IPS-11a (cell line): ENCODE data around the gene LRRC74A.
"Not testable (repeated sequence)": the region's sequence is repeated elsewhere in the genome, so short reads cannot be mapped to it uniquely, and the experiment has no call there.

Experiments
- H3K4me3 ChIP-seq: one replicate; pipeline ENCODE4 v1.5.1; 2013; ENCODE audit warnings: low read depth, low read length, control low read depth

The LRRC74A gene

DNA sequence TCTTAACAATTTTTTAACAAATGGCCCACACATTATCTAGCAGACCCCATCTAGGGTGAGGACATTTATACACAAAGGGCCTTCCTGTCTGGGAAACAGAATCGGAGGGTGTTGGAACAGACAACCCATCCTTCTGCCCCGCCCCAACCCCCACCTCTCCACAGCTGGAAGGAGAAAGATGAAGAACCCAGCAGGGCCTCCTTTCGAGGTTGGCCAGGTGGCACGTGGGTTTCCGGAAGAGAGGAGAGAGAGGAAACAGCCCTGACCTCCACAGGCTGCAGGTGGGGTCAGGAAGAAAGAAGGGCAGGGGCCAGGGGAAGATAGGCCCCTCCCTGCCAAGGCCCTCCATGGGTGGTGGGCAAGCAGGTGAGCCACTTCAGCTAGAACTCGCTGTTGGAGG is 57.2 kb downstream of the LRRC74A start:
- H3K4me3 ChIP-seq: no peak overlapping the region

DNA sequence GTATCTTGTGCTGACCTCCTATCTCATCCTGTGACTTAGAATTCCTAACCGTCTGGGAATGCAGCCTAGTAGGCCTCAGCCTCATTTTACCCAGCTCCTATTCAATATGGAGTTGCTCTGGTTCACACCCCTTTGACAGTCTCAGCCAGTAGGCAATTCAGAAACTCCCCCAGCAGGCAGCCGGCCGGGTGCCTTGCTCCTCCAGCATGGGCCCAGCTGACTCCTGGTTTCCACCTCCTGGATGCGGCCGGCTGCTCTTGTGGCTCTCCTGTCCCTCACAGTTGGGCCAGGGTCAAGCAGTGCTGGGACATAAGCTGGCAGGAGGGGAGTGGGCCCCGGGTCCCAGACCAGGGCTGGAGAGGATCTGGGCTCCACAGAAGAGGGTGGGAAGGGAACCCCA is 58.2 kb downstream of the LRRC74A start:
- H3K4me3 ChIP-seq: no peak overlapping the region

DNA sequence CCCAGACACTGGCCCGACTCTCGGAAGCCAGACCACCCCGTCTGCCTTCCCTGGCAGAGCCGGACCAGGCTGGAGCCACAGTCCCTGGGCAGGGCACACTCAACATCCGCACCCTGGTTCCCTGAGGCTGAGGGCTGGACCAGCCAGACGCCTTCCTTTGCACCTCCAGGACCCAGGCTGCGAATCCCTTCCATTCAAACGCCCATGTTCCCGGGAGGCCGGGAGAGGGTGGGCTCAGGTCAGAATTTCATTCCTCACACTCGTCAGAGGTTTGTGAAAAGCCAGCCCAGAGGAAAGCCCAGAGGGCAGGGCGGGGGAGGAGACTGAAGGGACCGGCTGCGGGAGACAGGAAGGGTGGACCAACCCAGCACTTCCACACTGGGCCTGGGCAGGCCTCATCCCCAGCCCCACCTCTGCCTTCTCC is 58.7 kb downstream of the LRRC74A start:
- no peak overlapping the region for H3K4me3 ChIP-seq

DNA sequence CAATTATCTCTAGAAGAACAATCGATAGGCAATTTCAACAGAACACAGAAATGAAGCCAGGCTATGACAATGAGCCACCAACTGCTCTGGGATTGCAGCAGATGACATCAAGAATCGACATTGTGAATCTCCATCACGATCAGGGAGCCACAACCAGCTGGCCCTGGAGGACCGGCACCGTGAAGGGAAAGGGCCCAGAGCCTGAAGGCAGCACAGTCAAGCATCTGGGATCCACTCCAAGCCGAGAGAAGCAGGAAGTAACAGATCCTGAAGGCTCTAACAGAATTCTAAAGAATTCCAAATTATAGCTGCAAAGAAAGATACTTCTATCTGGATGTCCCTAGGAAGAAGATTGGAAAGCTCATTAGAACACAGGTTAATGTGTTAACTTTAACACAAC is 61.0 kb downstream of the LRRC74A start:
- no peak overlapping the region for H3K4me3 ChIP-seq

DNA sequence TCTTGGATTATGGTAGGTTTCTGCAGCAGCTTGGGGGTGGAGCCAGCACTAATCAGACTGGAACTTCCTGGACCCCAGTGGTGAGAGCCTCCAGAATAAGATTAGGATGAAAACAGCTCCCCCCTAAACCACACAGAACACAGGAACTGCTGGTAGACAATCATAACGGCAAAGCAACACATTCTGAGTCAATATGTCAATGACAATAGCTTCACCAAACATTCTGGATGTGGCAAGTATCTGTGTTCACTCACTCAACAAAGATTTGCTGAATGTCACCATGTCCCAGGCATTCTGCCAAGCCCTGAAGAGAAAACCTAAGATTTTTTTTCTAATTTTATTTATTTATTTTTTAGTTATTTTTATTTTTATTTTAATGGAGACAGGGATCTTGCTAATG is 65.2 kb downstream of the LRRC74A start:
- no peak overlapping the region for H3K4me3 ChIP-seq

DNA sequence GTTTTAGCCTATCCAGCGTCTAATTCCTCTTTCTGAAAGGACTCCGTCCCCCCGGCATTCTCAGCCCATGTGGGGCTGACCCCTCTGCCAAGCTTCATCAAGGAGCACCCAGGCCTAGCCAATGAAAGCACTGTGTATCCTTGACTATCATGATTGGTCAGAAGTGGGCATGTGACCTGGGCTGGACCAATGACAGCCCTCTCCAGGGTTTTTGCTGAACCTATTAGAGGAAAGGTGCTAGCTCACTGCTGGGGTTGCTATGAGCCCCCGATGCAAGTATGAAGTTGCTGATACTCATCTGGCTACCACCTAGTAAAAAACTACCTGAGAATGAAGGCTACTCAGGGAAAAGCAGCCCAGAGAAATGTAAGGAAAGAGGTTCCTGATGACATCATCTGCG is 68.1 kb downstream of the LRRC74A start:
- no peak overlapping the region for H3K4me3 ChIP-seq

DNA sequence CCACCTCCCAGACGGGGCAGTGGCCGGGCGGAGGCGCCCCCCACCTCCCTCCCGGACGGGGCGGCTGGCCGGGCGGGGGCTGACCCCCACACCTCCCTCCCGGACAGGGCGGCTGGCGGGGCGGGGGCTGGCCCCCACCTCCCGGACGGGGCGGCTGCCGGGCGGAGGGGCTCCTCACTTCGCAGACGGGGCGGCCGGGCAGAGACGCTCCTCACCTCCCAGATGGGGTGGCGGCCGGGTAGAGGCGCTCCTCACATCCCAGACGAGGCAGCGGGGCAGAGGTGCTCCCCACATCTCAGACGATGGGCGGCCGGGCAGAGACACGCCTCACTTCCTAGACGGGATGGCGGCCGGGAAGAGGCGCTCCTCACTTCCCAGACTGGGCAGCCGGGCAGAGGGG is 71.8 kb downstream of the LRRC74A start:
- not testable (repeated sequence) for H3K4me3 ChIP-seq

DNA sequence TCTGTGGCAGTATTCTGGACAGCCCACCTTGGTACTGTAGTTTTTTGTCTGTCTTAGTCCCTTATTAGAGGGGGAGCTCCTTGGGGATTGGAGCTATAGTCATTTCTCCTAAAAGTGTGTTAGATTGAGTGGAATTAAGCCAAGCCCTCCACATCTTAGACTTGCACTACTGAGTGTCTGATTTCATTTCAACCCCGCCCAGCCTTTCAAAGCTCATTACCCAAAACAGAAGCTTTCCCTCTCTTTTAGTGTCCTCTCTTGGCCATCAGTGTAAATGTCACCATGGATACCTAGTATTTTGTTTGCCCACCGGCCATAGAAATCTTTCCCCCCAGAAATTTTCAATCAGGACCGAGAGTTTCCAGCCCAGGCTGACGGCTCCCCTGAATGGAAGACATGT is 74.5 kb downstream of the LRRC74A start:
- no peak overlapping the region for H3K4me3 ChIP-seq

DNA sequence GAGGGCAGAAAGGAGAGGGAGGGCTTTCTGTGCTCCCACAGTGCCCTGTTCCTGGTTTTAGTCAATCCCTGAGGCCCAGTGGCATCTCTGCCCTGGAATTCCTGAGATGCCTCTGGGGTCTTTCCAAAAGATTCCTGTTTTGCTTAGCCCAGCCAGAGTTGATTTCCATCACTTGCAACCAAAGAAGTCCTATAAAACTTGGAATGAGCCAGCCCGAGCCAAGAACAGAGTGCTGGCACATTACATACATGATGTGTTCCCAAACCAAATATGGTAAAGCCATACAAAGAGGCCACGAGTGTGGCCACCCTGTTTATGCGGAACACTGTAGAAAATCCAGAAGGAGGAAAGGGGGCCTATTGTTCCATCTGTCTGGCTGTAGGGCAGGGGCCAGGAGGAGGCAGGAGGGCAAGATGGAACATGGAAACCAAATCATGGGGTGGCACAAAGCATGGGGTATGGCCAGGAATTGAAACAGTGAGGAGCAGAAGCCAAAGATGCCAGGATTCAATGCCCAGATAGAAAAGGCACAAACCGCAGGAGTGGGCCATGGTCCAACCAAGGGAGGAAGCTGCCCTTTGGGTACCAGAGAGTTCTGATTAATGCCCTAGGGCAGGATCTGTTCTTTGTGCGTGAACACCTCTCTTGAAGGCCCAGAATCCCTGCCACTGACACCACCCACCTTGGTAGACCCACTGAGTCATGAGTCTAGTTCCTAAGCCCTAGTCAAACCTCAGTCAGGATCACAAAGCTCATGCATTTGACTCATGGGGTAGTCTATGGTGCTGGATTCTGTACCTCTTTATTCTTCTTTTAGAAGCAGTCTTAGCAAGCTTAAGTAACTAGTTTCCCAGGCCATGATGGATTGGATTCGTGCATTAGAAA is 75.2 kb downstream of the LRRC74A start:
- no peak overlapping the region for H3K4me3 ChIP-seq

DNA sequence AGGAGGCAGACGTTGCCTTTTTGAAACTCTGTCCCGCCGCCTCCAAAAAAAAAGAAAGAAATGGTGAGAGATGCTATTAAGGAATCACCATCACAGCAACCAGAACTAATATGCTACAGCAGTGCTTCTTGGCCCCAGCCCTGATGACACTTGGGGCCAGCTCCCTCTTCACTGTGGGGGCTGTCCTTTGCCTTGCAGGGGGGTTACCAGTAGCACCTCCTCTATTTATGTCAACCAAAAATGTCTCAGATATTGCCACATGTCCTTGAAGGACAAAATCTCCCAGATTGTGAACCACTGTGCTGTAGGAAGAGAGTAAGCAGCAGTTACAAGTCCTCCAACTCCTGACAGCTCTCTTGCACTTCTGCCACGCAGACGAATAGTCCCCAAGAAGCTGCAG is 76.4 kb downstream of the LRRC74A start:
- H3K4me3 ChIP-seq: no peak overlapping the region

DNA sequence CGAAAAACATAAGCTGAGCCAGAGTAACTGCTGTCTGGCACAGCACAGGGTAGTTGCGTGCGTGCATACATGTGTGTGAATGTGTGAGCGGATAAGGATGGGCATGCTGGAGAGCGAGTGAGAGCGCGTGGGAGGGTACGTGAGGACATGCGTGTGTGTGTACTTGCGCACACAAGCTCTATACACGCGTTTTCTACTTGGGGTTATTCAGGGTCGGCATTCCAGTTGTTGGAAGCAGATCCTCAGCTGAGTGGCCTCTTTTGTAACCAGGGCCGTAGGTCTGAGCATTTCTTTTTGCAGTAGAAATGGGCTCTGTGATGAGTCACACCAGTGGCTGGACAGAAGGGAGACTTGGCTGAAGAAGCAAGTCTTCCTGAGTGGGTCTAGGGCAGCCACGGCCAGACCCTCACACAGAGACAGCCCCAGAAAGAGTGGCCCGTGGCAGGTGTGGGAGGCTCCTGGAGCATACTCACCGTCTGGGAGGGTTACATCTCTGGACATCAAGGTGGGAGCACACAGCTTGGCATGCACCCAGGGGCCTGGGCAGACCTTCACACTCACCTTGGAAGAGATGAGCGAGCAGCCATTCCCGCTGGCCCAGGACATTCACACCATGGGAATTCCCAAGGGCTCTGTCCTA is 78.0 kb downstream of the LRRC74A start:
- H3K4me3 ChIP-seq: no peak overlapping the region

DNA sequence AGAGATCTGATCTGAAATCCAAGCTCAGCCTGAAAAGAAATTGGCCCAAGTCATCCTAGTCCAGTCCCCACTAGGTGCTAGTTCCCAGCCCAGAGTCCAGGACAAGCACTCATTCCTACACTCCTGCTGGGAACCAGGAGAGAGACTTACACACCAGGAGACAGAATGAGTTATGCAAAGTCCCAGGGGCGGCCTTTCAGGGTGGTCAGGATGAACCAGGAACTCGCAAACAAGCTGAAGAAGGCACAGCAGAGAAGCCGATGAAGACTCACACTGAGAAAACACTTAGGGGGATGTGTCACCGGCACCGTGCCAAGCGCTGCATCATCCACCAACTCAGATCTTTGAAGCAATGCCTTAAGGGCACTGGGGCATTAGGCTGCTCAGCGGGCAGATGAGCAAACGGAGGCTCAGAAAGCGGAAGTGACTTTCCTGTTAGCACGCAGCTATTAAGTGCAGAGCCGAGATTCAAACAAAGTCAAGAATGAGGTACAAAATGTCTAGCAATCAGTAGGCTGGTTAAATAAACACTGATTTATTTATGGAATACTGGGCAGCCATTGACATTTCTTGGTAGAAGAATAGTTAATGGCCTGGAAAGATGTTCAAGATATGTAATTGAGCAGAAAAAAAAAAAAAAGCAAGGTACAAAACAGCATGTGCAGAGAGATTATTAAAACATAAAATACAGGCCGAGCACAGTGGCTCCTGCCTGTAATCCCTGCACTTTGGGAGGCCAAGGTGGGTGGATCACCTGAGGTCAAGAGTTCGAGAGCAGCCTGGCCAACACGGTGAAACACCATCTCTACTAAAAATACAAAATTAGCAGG is 78.7 kb downstream of the LRRC74A start:
- H3K4me3 ChIP-seq: no peak overlapping the region

DNA sequence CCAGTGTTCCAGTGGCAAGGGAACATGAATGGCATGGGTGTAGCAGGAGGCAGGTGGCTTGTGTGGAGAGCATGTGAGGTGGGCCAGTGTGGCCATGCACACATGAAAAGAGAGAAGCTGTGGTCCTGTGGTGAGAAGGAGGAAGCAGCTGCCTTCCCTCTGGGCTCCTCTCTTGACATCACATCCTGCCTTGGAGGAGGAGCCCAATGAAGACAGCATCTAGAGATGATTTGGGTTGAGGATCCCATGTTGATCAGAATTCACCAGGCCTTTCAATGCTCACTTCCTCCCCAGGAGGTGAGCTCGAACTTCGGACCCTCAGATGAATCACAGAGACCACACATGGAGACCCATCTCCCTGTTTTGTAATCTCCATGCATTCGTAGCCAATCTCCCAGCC is 82.6 kb downstream of the LRRC74A start:
- no peak overlapping the region for H3K4me3 ChIP-seq

DNA sequence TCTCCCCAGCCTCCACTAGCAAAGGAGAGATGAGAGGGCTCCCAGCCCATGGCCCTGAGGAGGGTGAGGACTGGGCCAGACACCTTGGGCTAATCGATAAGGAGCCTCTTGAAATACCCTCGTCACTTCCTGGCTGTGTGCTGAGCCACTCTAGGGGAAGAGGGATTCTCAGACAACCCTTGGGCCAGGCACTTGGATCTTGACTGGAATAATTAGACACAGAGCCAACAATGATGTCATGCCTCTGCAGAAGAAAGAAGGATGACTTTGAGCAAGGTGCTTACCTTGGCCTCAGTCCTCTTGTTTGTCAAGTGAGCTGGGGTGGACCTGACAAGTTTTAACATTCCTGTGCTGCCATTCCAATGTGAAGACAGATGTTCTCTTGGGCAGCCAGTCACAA is 83.1 kb downstream of the LRRC74A start:
- no peak overlapping the region for H3K4me3 ChIP-seq

DNA sequence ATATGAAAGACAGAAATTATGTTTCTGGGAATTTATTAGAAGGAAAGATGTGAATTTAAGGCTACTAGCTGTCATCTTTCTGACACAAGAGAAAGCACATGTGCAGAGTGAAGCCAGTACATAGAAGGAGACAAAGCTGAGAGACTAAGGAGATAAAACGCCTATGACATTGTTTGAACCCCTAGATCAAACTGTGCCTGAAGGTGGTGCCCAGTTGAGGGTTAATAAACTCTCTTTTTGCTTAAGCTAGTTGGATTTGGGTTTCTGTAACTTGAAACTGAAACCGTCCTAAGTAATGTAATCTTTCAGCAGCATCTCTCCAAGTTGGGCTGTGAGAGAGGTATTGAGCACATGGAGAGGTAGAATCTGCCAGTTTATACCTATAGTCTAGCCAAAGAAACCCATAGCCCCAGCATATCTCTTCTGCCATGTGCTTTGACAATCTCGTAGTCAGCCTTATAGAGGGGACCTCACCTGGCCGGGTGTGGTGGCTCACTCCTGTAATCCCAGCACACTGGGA is 84.2 kb downstream of the LRRC74A start:
- no peak overlapping the region for H3K4me3 ChIP-seq

DNA sequence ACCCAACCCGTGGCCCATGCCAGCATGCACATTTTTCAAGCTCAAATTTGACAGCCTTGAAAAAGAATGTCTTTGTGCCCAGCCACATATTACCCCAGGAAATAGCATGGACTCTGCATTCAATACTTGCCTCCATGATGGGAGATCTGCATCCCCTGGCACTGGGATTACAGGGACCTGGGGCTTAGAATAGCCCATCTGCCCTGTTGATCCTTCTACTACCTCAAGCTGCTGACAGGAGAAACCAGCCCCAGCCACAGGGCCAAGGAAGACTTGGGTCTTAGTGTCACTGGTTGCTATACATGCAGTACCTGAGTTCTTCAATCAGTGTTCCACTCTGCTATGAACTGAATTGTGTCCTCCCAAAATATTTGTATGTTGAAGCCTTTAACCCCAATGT is 85.3 kb downstream of the LRRC74A start:
- H3K4me3 ChIP-seq: no peak overlapping the region

DNA sequence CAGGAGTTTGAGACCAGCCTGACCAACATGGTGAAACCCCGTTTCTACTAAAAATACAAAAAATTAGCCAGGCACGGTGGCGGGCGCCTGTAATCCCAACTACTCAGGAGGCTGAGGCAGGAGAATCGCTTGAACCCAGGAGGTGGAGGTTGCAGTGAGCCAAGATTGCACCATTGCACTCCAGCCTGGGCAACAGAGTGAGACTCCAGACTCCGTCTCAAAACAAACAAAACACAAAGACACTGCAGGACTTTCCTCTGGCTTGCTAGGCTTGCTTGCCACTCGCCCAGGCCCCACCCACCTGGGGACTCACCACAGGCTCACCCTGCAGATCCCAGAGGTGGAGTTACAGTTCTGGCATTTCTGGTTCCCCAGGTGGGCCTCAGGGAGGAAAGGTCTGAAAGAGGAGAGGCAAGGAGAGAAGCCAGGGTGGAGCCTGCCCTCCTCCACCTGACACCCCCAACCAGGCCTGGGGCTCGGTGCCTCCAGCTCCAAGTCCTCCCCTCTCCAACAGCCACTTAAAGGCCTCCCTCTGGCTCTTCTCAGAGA is 88.4 kb downstream of the LRRC74A start:
- H3K4me3 ChIP-seq: not testable (repeated sequence)

DNA sequence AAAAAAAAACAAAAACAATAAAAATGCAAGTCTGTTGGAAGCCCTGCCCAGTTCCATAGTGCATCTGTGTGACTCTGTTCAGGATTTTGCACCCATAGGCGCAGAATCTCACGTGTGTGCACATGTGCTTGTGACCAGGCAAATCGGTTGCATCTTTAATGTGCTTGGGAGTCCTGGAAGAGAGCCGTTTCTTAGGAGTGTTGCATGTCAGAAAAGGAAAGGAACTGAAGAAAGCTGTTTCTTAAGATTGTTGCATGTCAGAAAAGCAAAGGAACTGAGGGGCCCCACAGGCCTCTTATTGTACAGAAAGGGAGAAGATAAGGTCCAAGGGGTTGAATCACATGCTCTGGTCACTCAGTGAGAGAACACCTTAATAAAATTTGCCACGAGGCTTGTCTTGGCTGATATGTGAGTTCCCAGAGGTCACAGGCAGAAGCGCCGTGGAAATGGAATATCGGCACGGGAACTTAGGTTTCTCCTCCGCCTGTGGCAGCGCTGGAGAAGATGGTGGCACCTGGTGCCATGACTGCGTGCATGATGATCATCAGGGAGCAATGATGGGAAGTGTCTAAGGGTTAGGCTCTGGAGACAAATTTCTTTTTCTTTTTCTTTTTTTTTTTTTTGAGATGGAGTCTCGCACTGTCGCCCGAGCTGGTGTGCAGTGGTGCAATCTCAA is 90.0 kb downstream of the LRRC74A start:
- no peak overlapping the region for H3K4me3 ChIP-seq

DNA sequence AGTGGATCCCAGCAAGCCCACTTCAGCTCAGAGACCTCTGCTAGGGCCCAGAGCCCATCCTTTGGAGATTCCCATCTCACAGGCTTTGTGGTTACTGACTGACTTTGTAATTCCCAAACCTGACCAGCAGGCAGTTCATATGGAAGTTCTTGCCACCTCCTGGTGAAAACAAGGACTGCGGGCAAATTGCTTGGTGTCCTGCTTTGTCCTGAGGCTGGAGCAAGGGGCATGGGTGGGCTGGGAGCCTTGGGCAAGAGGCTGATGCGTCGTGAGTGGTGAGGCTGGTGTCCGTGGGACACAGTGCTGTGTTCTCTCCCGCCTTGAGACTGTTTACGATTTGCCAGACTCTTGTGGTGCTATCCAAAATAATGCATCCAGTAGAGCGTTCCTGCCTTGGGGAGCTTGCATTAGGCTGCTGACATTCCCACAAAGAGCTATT is 91.0 kb downstream of the LRRC74A start:
- no peak overlapping the region for H3K4me3 ChIP-seq

DNA sequence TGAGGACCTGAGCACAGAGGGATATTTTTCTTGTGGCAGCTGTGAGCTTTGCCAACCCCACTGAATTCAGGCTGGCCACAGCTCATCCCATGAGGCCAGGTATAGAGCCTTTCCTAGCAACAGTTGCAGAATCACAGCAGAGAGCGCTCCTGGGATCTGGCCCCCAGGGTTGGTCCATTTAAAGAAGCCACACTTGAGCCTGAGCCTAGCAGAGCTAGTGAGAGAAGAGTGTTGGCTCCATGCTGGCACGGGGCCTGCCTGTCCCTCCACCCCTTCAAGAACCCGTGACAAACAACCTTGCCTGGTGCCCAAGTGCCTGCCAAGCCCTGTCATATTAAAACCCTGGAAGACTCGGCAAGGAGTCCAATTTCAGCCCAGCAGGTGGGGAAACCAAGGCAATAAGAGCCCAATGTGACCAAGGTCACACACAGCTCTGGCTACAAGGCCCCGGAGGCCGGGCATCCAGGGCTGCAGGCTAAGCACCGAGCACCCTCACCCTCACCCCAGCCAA is 91.6 kb downstream of the LRRC74A start:
- H3K4me3 ChIP-seq: no peak overlapping the region
